Adrenal gland (tissue), 12 donors: ENCODE measurements around the gene DMXL1. TPM values are rescaled to one million over a fixed set of nuclear protein-coding genes. Genes with fewer than 3 reads are reported as not detected.

ENCODE experiments used
- DNase-seq, 7 donors: peaks; one replicate each; pipeline ENCODE4 v3.0.0-alpha.2; 2019 to 2020
- H3K27ac ChIP-seq, 5 donors: fragments of 200-600 bp; sonication (generic) in 4 of 5; 1 replicate in 3 of 5; 2 replicates in 2 of 5; pipeline versions ENCODE4 v1.5.1 to v1.8.0; 2016 to 2020; ENCODE audit warnings: mild to moderate bottlenecking in 1 of 5
- H3K27me3 ChIP-seq: fragments of 200-600 bp; 2 replicates; pipeline ENCODE4 v1.8.0; 2021
- H3K36me3 ChIP-seq, 2 donors: fragments of 200-600 bp; replicated peaks in 1 of 2; 1 replicate in 1 of 2; 2 replicates in 1 of 2; pipeline versions ENCODE4 v1.5.1 to v1.8.0; 2018 to 2022
- H3K4me1 ChIP-seq, 2 donors: fragments of 200-600 bp; replicated peaks in 1 of 2; 1 replicate in 1 of 2; 2 replicates in 1 of 2; pipeline versions ENCODE4 v1.5.1 to v1.8.0; 2018 to 2021
- H3K4me3 ChIP-seq, 4 donors: fragments of 200-600 bp; sonication (generic) in 3 of 4; one replicate each; pipeline ENCODE4 v1.5.1; 2016 to 2018
- H3K9me3 ChIP-seq, 3 donors: fragments of 200-600 bp; sonication (generic) in 1 of 3; replicated peaks in 1 of 3; 1 replicate in 2 of 3; 2 replicates in 1 of 3; pipeline versions ENCODE4 v1.5.1 to v1.8.0; 2016 to 2021
- CTCF ChIP-seq, 6 experiments: fragments of 450-650 bp in 4 of 6; fragments of 200-600 bp in 2 of 6; sonication (generic) in 1 of 6; IDR thresholded peaks; 1 replicate in 5 of 6; 2 replicates in 1 of 6; pipeline versions ENCODE4 v1.5.1 to v1.8.0; 2016 to 2021; ENCODE audit warnings: antibody characterized with exemption in 6 of 6, mild to moderate bottlenecking in 2 of 6, moderate library complexity in 1 of 6
- POLR2A ChIP-seq, 2 donors: fragments of 450-650 bp; IDR thresholded peaks; one replicate each; pipeline ENCODE4 v1.6.1; 2017; ENCODE audit warnings: antibody characterized with exemption in 2 of 2, mild to moderate bottlenecking in 2 of 2, moderate library complexity in 1 of 2
- WGBS, 4 donors: extraction: QIAGEN DNeasy Blood & Tissue Kit in 2 of 4; methylation state at CpG; one replicate each; pipeline versions ENCODE4 v1.1.5 to v1.1.7; 2013 to 2017; 5-methylcytosine and 5-hydroxymethylcytosine counted together
- intact Hi-C, 2 donors: fragments of 100-400 bp; cut with DNase I; formaldehyde crosslinking; loops; one replicate each; pipeline versions ENCODE4 v1.14.1 to v1.15.0; 2022 to 2023
- polyA plus RNA-seq, 3 donors: library from polyadenylated mRNA; stranded (reverse); fragments of 200-250 nt in 2 of 3; fragments of 350-450 nt in 1 of 3; fragmentation: Illumina TruSeq in 1 of 3; extraction: RNeasy Lipid Tissue Mini Kit (QIAGEN cat#74804) in 1 of 3; gene quantifications; one replicate each; pipeline ENCODE4 v1.2.3, GENCODE V29; 2013 to 2014
- total RNA-seq, 9 donors: library from RNA; depleted of rRNA in 4 of 9; stranded (reverse); fragments of >200 nt in 4 of 9; fragments of 120-200 nt in 1 of 9; fragmentation: NEBNext Ultra II Directional in 1 of 9; extraction: Animal tissue kit (Norgen Biotek cat#: 25700) in 1 of 9; gene quantifications; one replicate each; pipeline versions ENCODE4 v1.1.0 to v1.2.4, GENCODE V29; 2013 to 2023
- donor health status: healthy with polysubstance abuse.
- donor health status: Bipolar disorder and iron deficiency.
- donor health status: DM: yes; HTN: yes; CAD: no.
- donor health status: DM: no; HTN: no; CAD: no.
- donor health status: DM: no; HTN: no; CAD: no.
- donor health status: DM: yes; HTN: yes; CAD: no.

Gene DMXL1
- total and polyA plus RNA-seq, 12 donors = 15.1 to 91.1 (median 41.2) TPM

- no peak for DNase-seq
- no peak overlapping the region for H3K4me3 ChIP-seq
- no peak for TF ChIP-seq CTCF (IDR thresholded peaks at IDR 0.05)
- TF ChIP-seq POLR2A (IDR thresholded peaks at IDR 0.05) = no peak
- WGBS, 4 donors = 65 to 75% (median 71%) methylated on average over 2 of the region's 2 CpGs
- H3K4me1 ChIP-seq = no peaks in the 10 kb centered on the region
- H3K36me3 ChIP-seq = no peaks in the 10 kb centered on the region
- intact Hi-C loops = no loop called here
- H3K9me3 ChIP-seq = peaks cover 0 to 4% (median 0%) of the 10 kb centered on the region in 3 donors
- H3K27ac ChIP-seq = no peak overlapping the region
- no peaks in the 10 kb centered on the region for H3K27me3 ChIP-seq
Observed at GRCh38 chr5:119088438-119088837, 17.6 kb downstream of the DMXL1 start.

- Histone ChIP-seq H3K9me3 (no peaks in the 10 kb centered on the region), H3K4me1 (peaks cover 0 to 7% of the 10 kb centered on the region in 2 donors), H3K27me3 (no peaks in the 10 kb centered on the region), H3K27ac (no peak overlapping the region), H3K4me3 (no peak overlapping the region), H3K36me3 (no peaks in the 10 kb centered on the region)
- no peak for TF ChIP-seq CTCF (IDR thresholded peaks at IDR 0.05)
- no peak for TF ChIP-seq POLR2A (IDR thresholded peaks at IDR 0.05)
- intact Hi-C loops = no loop called here
- DNase-seq = no peak
Observed at GRCh38 chr5:119095611-119096010, 24.7 kb downstream of the DMXL1 start.

DNA sequence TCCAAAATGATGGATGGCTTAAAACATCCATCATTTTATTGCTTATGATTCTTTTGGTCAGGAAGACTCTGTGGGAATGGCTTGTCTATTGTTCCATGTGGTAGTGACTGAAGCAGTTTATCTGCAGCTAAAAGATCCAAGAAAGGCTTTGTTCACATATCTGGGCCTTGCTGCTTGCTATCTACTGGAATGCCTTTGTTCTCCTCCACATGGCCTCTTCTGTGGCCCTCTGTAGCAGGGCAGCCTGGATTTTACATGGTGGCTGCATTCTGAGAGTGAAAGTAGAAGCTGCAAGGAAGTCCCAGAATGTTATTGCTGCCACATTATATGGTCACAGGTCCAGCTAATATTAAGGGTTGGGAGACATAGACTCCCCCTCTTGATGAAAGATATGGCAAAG is 35.1 kb downstream of the DMXL1 start:
- Histone ChIP-seq H3K27me3 (no peaks in the 10 kb centered on the region), H3K4me1 (no peaks in the 10 kb centered on the region), H3K9me3 (no peaks in the 10 kb centered on the region), H3K4me3 (no peak overlapping the region), H3K36me3 (no peaks in the 10 kb centered on the region), H3K27ac (no peak overlapping the region)
- no peak for DNase-seq
- TF ChIP-seq CTCF (IDR thresholded peaks at IDR 0.05) (no peak), POLR2A (IDR thresholded peaks at IDR 0.05) (no peak)
- intact Hi-C loops = no loop called here

GRCh38 chr5:119112151-119112550 is 41.3 kb downstream of the DMXL1 start:
- Histone ChIP-seq H3K27ac (no peak overlapping the region), H3K36me3 (peaks cover 0 to 15% of the 10 kb centered on the region in 2 donors), H3K9me3 (no peaks in the 10 kb centered on the region), H3K27me3 (no peaks in the 10 kb centered on the region), H3K4me1 (no peaks in the 10 kb centered on the region), H3K4me3 (no peak overlapping the region)
- intact Hi-C loops = no loop called here
- no peak for DNase-seq
- WGBS, 4 donors = 94 to 97% (median 96%) methylated on average over 5 of the region's 5 CpGs
- no peak for TF ChIP-seq CTCF (IDR thresholded peaks at IDR 0.05)
- TF ChIP-seq POLR2A (IDR thresholded peaks at IDR 0.05) = no peak
